HG03175 (cell line): ENCODE measurements around the gene CIZ1.
"Not testable (repeated sequence)": the region's sequence is repeated elsewhere in the genome, so short reads cannot be mapped to it uniquely, and the experiment has no call there.

Experiments
- ATAC-seq: cut with Tn5 transposase; IDR thresholded peaks from one replicate; pipeline ENCODE4 v1.9.1; 2021; ENCODE audit warnings: mild to moderate bottlenecking, moderate library complexity; ENCODE audit not compliant: unreplicated experiment

Gene CIZ1

GRCh38 chr9:128191406-128192046 lies at the start of gene CIZ1:
TSS of gene CIZ1 (minus strand) at chr9:128191572. CDS start at chr9:128190857, 715 bp downstream.
- ATAC-seq = peak; percentile 67

GRCh38 chr9:128233817-128234406 lies 42.5 kb upstream of the CIZ1 start:
- ATAC-seq = no peak

- no peak for ATAC-seq
Observed at GRCh38 chr9:128232528-128233428, 41.4 kb upstream of the CIZ1 start.

- no peak for ATAC-seq
Observed at GRCh38 chr9:128231638-128232527, 40.5 kb upstream of the CIZ1 start.

GRCh38 chr9:128230897-128231296 lies 39.5 kb upstream of the CIZ1 start:
- ATAC-seq = not testable (repeated sequence)

GRCh38 chr9:128226412-128226801 lies 35.0 kb upstream of the CIZ1 start:
- ATAC-seq = no peak

GRCh38 chr9:128225770-128226411 lies 34.5 kb upstream of the CIZ1 start:
- no peak for ATAC-seq

- ATAC-seq = no peak
Observed at GRCh38 chr9:128224877-128225276, 33.5 kb upstream of the CIZ1 start.

- no peak for ATAC-seq
Observed at GRCh38 chr9:128222880-128223670, 31.7 kb upstream of the CIZ1 start.

GRCh38 chr9:128222026-128222425 lies 30.7 kb upstream of the CIZ1 start:
- no peak for ATAC-seq

- ATAC-seq = no peak
Observed at GRCh38 chr9:128219831-128220230, 28.5 kb upstream of the CIZ1 start.

- peak; percentile 93 for ATAC-seq
Observed at GRCh38 chr9:128218518-128219389, 27.4 kb upstream of the CIZ1 start.

GRCh38 chr9:128218172-128218517 lies 26.8 kb upstream of the CIZ1 start:
- no peak for ATAC-seq

GRCh38 chr9:128216781-128217553 lies 25.6 kb upstream of the CIZ1 start:
- no peak for ATAC-seq

GRCh38 chr9:128215491-128216409 lies 24.4 kb upstream of the CIZ1 start:
- no peak for ATAC-seq

- no peak for ATAC-seq
Observed at GRCh38 chr9:128214571-128215490, 23.5 kb upstream of the CIZ1 start.
